Natural killer cell (primary cell): Measurements from ENCODE around the gene LAD1. TPM values are rescaled to one million over a fixed set of nuclear protein-coding genes. Genes with fewer than 3 reads are reported as not detected.

Experiments
- ATAC-seq, 3 donors: fragments of 150-1000 bp in 2 of 3; fragments of 200-7000 bp in 1 of 3; cut with Tn5 transposase; 1 replicate in 1 of 3; 2 replicates in 2 of 3; pipeline ENCODE4 v1.10.0; 2021; ENCODE audit warnings: mild to moderate bottlenecking in 2 of 3, moderate library complexity in 2 of 3
- DNase-seq, 2 donors: peaks; one replicate each; pipeline versions ENCODE4 v3.0.0 to v3.0.0-alpha.2; 2013 to 2021; ENCODE audit warnings: mixed read lengths in 1 of 2
- H3K27ac ChIP-seq: one replicate; pipeline ENCODE4 v1.5.1; 2013; ENCODE audit warnings: mild to moderate bottlenecking, low read length
- H3K27me3 ChIP-seq: one replicate; pipeline ENCODE4 v1.6.1; 2013; ENCODE audit warnings: low read length; ENCODE audit not compliant: control insufficient read depth, insufficient read depth
- H3K36me3 ChIP-seq: one replicate; pipeline ENCODE4 v1.6.1; 2013; ENCODE audit warnings: low read length; ENCODE audit not compliant: control insufficient read depth, insufficient read depth
- H3K4me1 ChIP-seq: one replicate; pipeline ENCODE4 v1.6.1; 2013; ENCODE audit warnings: low read length; ENCODE audit not compliant: control insufficient read depth, insufficient read depth
- H3K4me3 ChIP-seq: one replicate; pipeline ENCODE4 v1.5.1; 2013; ENCODE audit warnings: low read length
- H3K9me3 ChIP-seq: one replicate; pipeline ENCODE4 v1.6.1; 2013; ENCODE audit warnings: low read length; ENCODE audit not compliant: control insufficient read depth, insufficient read depth
- H3K27ac Mint-ChIP-seq, 2 donors: one replicate each; pipeline ENCODE4 v1.8.0; 2022; ENCODE audit warnings: mild to moderate bottlenecking in 2 of 2, mixed read lengths in 2 of 2, moderate library complexity in 1 of 2
- H3K27me3 Mint-ChIP-seq, 2 donors: one replicate each; pipeline ENCODE4 v1.8.0; 2022; ENCODE audit warnings: low read depth in 2 of 2, mixed read lengths in 2 of 2
- H3K36me3 Mint-ChIP-seq: one replicate; pipeline ENCODE4 v1.8.0; 2022; ENCODE audit warnings: mixed read lengths
- H3K4me1 Mint-ChIP-seq, 2 donors: one replicate each; pipeline ENCODE4 v1.8.0; 2022; ENCODE audit warnings: mixed read lengths in 2 of 2
- H3K4me3 Mint-ChIP-seq: one replicate; pipeline ENCODE4 v1.8.0; 2022; ENCODE audit warnings: mild to moderate bottlenecking, moderate library complexity, mixed read lengths
- H3K9me3 Mint-ChIP-seq, 2 donors: one replicate each; pipeline ENCODE4 v1.8.0; 2022; ENCODE audit warnings: mixed read lengths in 2 of 2
- WGBS: methylation state at CpG from one replicate; pipeline ENCODE4 v1.1.7; 2013; ENCODE audit warnings: missing lambda C conversion rate; ENCODE audit not compliant: insufficient coverage; 5-methylcytosine and 5-hydroxymethylcytosine counted together
- intact Hi-C: fragments of 100-400 bp; cut with micrococcal nuclease; formaldehyde crosslinking; loops from one replicate; pipeline ENCODE4 v1.14.2; 2022
- total RNA-seq, 4 donors: library from RNA; stranded (reverse); fragments of 120-200 nt in 1 of 4; gene quantifications; one replicate each; pipeline versions ENCODE4 v1.2.3 to v1.2.4, GENCODE V29; 2013 to 2022
- TF ChIP-seq, protein P1 (sequence below): fragments of 200-600 bp; IDR thresholded peaks from one replicate; pipeline ENCODE4 v1.8.0; 2022; ENCODE audit warnings: antibody characterized with exemption

The LAD1 gene
- total RNA-seq, 3 donors from 2014 or later (not counting 1 experiment from before 2014, with no cell fraction given): 0.68 TPM; not detected in 2

DNA sequence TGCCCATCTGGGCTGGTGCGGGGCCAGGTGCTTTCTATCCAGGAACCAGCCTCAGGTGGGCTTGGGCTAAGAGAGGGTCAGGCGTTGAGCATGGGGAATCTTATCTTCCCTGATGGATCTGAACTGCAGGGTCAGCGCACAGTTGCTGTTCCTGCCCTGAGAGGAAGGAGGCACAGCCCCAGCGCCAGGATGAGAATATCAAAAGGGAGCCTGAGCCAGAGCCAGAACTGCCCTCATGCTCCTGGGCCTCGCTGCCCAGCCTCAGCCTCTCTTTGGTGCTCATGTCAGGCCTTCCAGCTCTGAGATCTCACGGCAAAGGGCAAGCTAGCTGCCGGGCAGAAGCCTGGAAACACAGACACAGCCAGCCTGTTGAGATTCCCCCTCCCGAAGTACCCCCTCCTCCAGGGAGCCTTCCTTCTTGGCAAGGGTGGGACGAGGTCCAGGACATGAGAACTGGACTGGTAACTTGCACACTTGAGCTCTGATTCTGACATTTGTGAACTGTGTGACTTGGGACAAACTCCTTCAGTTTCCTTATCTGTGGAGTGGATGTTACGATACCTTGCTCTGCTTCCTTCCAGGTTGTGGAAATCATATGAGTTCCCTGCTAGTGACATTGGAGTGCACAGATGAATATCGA lies 1.2 kb upstream of the LAD1 start:
- Mint-ChIP-seq H3K27ac (no peak overlapping the region), H3K4me3 (no peak overlapping the region), H3K9me3 (no peaks in the 10 kb centered on the region), H3K36me3 (no peaks in the 10 kb centered on the region), H3K4me1 (no peaks in the 10 kb centered on the region), H3K27me3 (peaks cover 16 to 27% of the 10 kb centered on the region in 2 donors)
- no peaks in the 10 kb centered on the region for H3K4me1 ChIP-seq
- no peak for ATAC-seq
- H3K36me3 ChIP-seq: no peaks in the 10 kb centered on the region
- H3K9me3 ChIP-seq: no peaks in the 10 kb centered on the region
- 87% methylated on average over 11 of the region's 11 CpGs for WGBS
- DNase-seq: no peak
- TF ChIP-seq, protein P1, sequence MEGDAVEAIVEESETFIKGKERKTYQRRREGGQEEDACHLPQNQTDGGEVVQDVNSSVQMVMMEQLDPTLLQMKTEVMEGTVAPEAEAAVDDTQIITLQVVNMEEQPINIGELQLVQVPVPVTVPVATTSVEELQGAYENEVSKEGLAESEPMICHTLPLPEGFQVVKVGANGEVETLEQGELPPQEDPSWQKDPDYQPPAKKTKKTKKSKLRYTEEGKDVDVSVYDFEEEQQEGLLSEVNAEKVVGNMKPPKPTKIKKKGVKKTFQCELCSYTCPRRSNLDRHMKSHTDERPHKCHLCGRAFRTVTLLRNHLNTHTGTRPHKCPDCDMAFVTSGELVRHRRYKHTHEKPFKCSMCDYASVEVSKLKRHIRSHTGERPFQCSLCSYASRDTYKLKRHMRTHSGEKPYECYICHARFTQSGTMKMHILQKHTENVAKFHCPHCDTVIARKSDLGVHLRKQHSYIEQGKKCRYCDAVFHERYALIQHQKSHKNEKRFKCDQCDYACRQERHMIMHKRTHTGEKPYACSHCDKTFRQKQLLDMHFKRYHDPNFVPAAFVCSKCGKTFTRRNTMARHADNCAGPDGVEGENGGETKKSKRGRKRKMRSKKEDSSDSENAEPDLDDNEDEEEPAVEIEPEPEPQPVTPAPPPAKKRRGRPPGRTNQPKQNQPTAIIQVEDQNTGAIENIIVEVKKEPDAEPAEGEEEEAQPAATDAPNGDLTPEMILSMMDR: no peak
- H3K27me3 ChIP-seq: peaks cover 10% of the 10 kb centered on the region
- intact Hi-C loops: no loop called here
- H3K27ac ChIP-seq: no peak overlapping the region
- no peak overlapping the region for H3K4me3 ChIP-seq

- H3K9me3 Mint-ChIP-seq: no peaks in the 10 kb centered on the region
- TF ChIP-seq, protein P1: no peak
- no peaks in the 10 kb centered on the region for H3K36me3 ChIP-seq
- peaks cover 10% of the 10 kb centered on the region for H3K27me3 ChIP-seq
- H3K27ac ChIP-seq: no peak overlapping the region
- no peak overlapping the region for H3K4me3 Mint-ChIP-seq
- H3K27ac Mint-ChIP-seq: no peak overlapping the region
- 6% methylated on average over 62 of the region's 62 CpGs for WGBS
- H3K36me3 Mint-ChIP-seq: no peaks in the 10 kb centered on the region
- intact Hi-C loops: no loop called here
- no peaks in the 10 kb centered on the region for H3K9me3 ChIP-seq
- H3K4me3 ChIP-seq: no peak overlapping the region
- H3K27me3 Mint-ChIP-seq: peaks cover 16 to 32% of the 10 kb centered on the region in 2 donors
- DNase-seq: no peak
- no peak for ATAC-seq
- no peaks in the 10 kb centered on the region for H3K4me1 Mint-ChIP-seq
- H3K4me1 ChIP-seq: no peaks in the 10 kb centered on the region
These were observed 415 bp upstream of the LAD1 start for GRCh38 chr1:201399352-201400126.

DNA sequence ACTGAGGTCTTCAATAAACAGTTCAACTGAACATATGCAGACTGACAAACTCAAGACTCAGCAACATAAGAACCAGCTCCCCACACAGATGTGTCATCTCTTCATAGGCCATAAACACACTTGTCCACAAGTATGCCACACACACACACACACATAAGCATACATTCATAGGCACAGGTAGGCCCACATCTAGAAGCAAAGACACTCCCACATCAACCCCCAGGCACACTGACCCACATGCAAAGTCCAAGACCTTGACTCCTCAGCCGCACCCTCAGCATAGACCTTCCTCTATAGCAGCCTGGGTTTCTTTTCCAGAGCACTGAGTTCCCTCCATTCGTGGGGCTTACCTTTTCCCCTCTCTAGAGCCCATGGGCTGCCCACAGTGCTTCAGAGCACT lies 1.4 kb downstream of the LAD1 start:
- no peak overlapping the region for H3K27ac ChIP-seq
- Mint-ChIP-seq H3K4me3 (no peak overlapping the region), H3K4me1 (no peaks in the 10 kb centered on the region), H3K27ac (no peak overlapping the region), H3K9me3 (no peaks in the 10 kb centered on the region), H3K36me3 (no peaks in the 10 kb centered on the region), H3K27me3 (peaks cover 16 to 39% of the 10 kb centered on the region in 2 donors)
- TF ChIP-seq, protein P1: no peak
- no peak overlapping the region for H3K4me3 ChIP-seq
- intact Hi-C loops: no loop called here
- no peaks in the 10 kb centered on the region for H3K36me3 ChIP-seq
- peaks cover 10% of the 10 kb centered on the region for H3K27me3 ChIP-seq
- H3K9me3 ChIP-seq: no peaks in the 10 kb centered on the region
- no peaks in the 10 kb centered on the region for H3K4me1 ChIP-seq
- WGBS: 85% methylated on average over 2 of the region's 2 CpGs
- DNase-seq (no peak), ATAC-seq (no peak)
